C4-2B (cell line): ENCODE data around the gene TIGD2.

Source experiments
- CTCF ChIP-seq: fragments of 450-650 bp; conservative IDR thresholded peaks from 2 replicates; pipeline ENCODE4 v1.5.1; 2017; ENCODE audit warnings: mild to moderate bottlenecking
- ZFX ChIP-seq: fragments of 450-650 bp; IDR thresholded peaks from 2 replicates; pipeline ENCODE4 v1.6.1; 2017

GRCh38 chr4:89110541-89110985 lies 770 bp upstream of the TIGD2 start:
- TF ChIP-seq CTCF (no peak), ZFX (no peak)
